Suprapubic skin (tissue), 4 donors: ENCODE measurements around the gene DCST1. TPM values are rescaled to one million over a fixed set of nuclear protein-coding genes. Genes with fewer than 3 reads are reported as not detected.

ENCODE experiments used
- DNase-seq, 2 donors: peaks; one replicate each; pipeline ENCODE4 v3.0.0-alpha.2; 2019; ENCODE audit warnings: low spot score in 2 of 2
- H3K27ac ChIP-seq: fragments of 200-600 bp; sonication (generic); one replicate; pipeline ENCODE4 v1.5.1; 2019
- H3K27me3 ChIP-seq: fragments of 200-600 bp; sonication (generic); one replicate; pipeline ENCODE4 v1.5.1; 2019
- H3K36me3 ChIP-seq: fragments of 200-600 bp; sonication (generic); one replicate; pipeline ENCODE4 v1.5.1; 2019
- H3K4me1 ChIP-seq: fragments of 200-600 bp; sonication (generic); one replicate; pipeline ENCODE4 v1.5.1; 2019
- H3K4me3 ChIP-seq: fragments of 200-600 bp; sonication (generic); one replicate; pipeline ENCODE4 v1.5.1; 2019; ENCODE audit warnings: mild to moderate bottlenecking
- H3K9me3 ChIP-seq: fragments of 200-600 bp; sonication (generic); one replicate; pipeline ENCODE4 v1.5.1; 2019
- EP300 ChIP-seq: sonication (generic); formaldehyde crosslinking; IDR thresholded peaks from one replicate; pipeline ENCODE4 v1.6.1; 2017; ENCODE audit warnings: antibody characterized with exemption
- POLR2A ChIP-seq, 2 donors: fragments of 450-650 bp; IDR thresholded peaks; one replicate each; pipeline ENCODE4 v1.6.1; 2017; ENCODE audit warnings: antibody characterized with exemption in 2 of 2, mild to moderate bottlenecking in 2 of 2, moderate library complexity in 2 of 2
- POLR2AphosphoS5 ChIP-seq, 3 donors: sonication (generic); formaldehyde crosslinking; IDR thresholded peaks; one replicate each; pipeline ENCODE4 v1.6.1; 2017; ENCODE audit warnings: antibody characterized with exemption in 3 of 3
- WGBS: methylation state at CpG from one replicate; pipeline ENCODE4 v1.1.5; 2018; 5-methylcytosine and 5-hydroxymethylcytosine counted together
- total RNA-seq, 4 donors: library from RNA; depleted of rRNA; stranded (reverse); fragments of >200 nt; gene quantifications; one replicate each; pipeline ENCODE4 v1.1.0, GENCODE V29; 2016
- TF ChIP-seq, protein P1 (sequence below), 2 donors: fragments of 200-600 bp in 1 of 2; fragments of 450-650 bp in 1 of 2; sonication (generic) in 1 of 2; IDR thresholded peaks; one replicate each; pipeline ENCODE4 v1.5.1; 2016 to 2019; ENCODE audit warnings: antibody characterized with exemption in 2 of 2, mild to moderate bottlenecking in 1 of 2, moderate library complexity in 1 of 2

DCST1 gene
- total RNA-seq, 4 donors from 2014 or later, result 0.55 to 8.2 (median 2.8) TPM

DNA sequence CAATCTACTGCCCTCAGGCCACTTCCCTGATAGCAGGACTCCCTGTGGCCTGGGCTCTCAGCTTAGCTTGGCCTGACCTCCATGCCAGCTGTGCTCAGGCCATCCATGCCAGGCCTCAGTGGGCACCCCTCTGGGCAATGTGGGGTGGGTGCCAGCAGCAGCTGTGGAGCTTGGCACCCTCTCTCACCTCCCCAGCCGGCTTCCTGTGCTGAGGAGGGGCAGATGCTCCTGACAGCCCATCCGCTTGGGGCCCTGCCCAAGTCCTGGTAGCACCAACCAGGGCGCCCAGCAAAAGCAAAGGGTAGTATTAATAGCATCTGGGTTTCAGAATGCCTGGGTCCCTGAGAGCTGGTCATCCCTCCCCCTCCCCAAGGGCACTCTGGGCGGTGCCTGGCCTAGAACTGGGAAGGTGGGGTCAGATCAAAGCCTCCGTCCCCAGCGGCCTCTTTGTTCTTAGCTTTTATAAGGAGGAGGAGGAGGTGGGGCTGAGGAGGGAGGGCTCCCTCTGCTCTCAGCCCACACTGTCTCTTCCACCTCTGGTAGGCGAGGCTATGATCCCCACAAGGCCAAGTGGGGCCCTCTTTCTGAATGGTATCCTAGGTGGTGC, 36.0 kb downstream of the DCST1 start:
- 56% methylated on average over 7 of the region's 7 CpGs for WGBS

DNA sequence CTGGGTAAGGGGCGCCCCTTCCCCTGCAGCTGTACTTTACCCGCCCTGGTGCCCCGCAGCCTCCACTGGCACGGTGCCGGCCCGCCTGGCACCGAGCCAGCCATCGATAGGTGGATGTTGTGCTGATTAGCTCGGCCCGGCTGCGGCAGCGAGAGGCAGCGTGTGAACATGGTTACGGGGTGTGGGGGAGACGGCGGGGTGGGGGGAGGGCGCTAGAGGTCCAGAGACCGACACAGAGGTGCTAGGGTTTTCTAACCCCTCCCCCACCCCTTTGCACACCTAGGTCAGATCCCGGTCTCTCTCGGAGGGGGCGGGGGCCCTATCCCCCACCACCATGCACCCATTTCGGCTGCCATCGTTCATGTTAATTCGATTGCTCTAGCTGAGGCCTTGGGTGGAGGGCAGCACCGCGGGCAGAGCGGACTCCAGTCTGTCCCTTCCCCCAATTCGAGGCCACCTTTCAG, 36.6 kb downstream of the DCST1 start:
- WGBS, result 33% methylated on average over 22 of the region's 28 CpGs
- no peak for DNase-seq
- Histone ChIP-seq H3K4me1 (peaks cover 60% of the 10 kb centered on the region), H3K27me3 (no peaks in the 10 kb centered on the region), H3K36me3 (peaks cover 14% of the 10 kb centered on the region), H3K4me3 (peak overlapping the region; percentile 48), H3K27ac (peak overlapping the region; percentile 80), H3K9me3 (no peaks in the 10 kb centered on the region)
- TF ChIP-seq, protein P1, sequence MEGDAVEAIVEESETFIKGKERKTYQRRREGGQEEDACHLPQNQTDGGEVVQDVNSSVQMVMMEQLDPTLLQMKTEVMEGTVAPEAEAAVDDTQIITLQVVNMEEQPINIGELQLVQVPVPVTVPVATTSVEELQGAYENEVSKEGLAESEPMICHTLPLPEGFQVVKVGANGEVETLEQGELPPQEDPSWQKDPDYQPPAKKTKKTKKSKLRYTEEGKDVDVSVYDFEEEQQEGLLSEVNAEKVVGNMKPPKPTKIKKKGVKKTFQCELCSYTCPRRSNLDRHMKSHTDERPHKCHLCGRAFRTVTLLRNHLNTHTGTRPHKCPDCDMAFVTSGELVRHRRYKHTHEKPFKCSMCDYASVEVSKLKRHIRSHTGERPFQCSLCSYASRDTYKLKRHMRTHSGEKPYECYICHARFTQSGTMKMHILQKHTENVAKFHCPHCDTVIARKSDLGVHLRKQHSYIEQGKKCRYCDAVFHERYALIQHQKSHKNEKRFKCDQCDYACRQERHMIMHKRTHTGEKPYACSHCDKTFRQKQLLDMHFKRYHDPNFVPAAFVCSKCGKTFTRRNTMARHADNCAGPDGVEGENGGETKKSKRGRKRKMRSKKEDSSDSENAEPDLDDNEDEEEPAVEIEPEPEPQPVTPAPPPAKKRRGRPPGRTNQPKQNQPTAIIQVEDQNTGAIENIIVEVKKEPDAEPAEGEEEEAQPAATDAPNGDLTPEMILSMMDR (IDR thresholded peaks at IDR 0.05), result no peak
- no peak for TF ChIP-seq EP300
- TF ChIP-seq POLR2AphosphoS5 (IDR thresholded peaks at IDR 0.05), result no peak
- TF ChIP-seq POLR2A (IDR thresholded peaks at IDR 0.05), result no peak

More for the DNA sequence above, 36.0 kb downstream of the DCST1 start:
- no peak for DNase-seq
- Histone ChIP-seq H3K27me3 (no peaks in the 10 kb centered on the region), H3K4me1 (peaks cover 60% of the 10 kb centered on the region), H3K9me3 (no peaks in the 10 kb centered on the region), H3K4me3 (no peak overlapping the region), H3K27ac (peak overlapping the region; percentile 42), H3K36me3 (peaks cover 14% of the 10 kb centered on the region)
- TF ChIP-seq, protein P1 (IDR thresholded peaks at IDR 0.05), result no peak
- TF ChIP-seq POLR2AphosphoS5 (IDR thresholded peaks at IDR 0.05) (no peak), EP300 (no peak)

DNA sequence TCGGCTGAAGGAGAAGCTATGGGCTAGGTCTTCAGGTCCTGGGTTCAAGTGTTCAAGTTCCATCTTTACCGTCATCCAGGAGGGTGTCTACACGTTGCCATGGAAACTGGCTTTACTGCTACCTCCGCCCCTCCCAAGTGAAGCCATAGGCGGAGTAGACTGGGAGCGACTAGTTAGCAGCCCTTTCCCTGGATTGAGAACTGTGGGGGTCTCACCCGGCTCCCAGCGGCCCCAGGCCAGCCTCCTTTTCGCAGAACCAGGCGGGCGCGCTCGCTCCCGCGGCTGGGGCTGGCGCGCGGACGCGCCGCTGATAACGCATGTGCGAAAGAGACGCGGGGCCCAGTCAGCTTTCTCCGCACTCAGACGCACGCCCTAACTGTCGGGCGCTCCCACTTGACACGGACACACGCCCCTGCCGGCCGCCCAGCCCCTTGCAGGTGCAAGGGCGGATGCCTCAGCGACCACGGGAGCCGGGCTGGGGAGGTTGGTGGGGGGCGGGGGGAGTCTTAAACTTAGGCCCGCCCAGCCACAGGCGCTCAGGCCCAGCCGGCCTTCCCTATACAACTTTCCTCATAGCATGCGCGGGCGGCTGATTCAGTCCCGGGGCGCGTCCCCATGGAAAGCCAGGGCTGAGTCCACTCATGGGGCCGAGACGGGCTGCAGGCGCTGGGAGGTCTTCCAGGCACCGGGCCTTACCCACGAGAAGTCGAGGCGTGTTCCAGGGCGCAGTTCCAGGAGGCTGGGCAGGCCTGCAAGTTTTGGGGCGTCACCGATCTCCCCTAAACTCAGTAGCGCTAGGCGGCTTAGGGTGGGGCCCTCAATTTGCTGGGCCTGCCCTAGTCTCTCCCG, 37.3 kb downstream of the DCST1 start:
- H3K36me3 ChIP-seq, result peaks cover 14% of the 10 kb centered on the region
- H3K27ac ChIP-seq, result peak overlapping the region; percentile 80
- no peaks in the 10 kb centered on the region for H3K27me3 ChIP-seq
- 3% methylated on average over 22 of the region's 61 CpGs for WGBS
- peaks cover 64% of the 10 kb centered on the region for H3K4me1 ChIP-seq
- no peaks in the 10 kb centered on the region for H3K9me3 ChIP-seq
- no peak for TF ChIP-seq EP300
- TF ChIP-seq POLR2A (IDR thresholded peaks at IDR 0.05), result peak in 1 of 2 donors; percentile 27
- TF ChIP-seq POLR2AphosphoS5 (IDR thresholded peaks at IDR 0.05), result peak in 1 of 3 donors; percentile 14
- TF ChIP-seq, protein P1 (IDR thresholded peaks at IDR 0.05), result peak in 1 of 2 donors; percentile 50
- H3K4me3 ChIP-seq, result peak overlapping the region; percentile 48
- DNase-seq, result peak in 1 of 2 donors; percentile 88

DNA sequence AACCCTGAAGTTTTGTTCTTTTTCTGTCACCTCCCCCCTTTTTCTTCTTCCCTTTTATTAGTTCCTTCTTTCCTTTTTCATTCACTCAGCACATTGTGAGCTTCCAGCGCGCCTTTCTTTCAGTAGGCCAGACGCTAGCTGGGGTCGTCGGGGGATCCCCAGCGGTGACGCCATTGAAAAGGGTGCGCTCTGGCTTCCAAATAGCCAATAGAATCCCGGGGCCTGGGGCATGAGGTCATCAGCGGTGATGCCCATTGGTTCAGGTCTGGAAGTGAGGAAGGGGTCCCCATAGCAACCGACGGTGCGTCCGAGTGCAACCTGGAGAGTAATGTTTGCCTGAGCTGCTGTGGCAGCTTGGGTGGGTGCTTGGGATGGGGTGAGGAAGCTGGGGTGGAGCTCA, 38.1 kb downstream of the DCST1 start:
- Histone ChIP-seq H3K27ac (peak overlapping the region; percentile 80), H3K36me3 (peaks cover 11% of the 10 kb centered on the region), H3K9me3 (no peaks in the 10 kb centered on the region), H3K27me3 (no peaks in the 10 kb centered on the region), H3K4me1 (peaks cover 65% of the 10 kb centered on the region), H3K4me3 (no peak overlapping the region)
- no peak for TF ChIP-seq EP300
- TF ChIP-seq POLR2A (IDR thresholded peaks at IDR 0.05), result no peak
- no peak for TF ChIP-seq POLR2AphosphoS5 (IDR thresholded peaks at IDR 0.05)
- TF ChIP-seq, protein P1 (IDR thresholded peaks at IDR 0.05), result no peak
- 63% methylated on average over 14 of the region's 14 CpGs for WGBS
- peak in 1 of 2 donors; percentile 67 for DNase-seq
